ENCODE data around the gene GDPD5. TPM values are rescaled to one million over a fixed set of nuclear protein-coding genes. Genes with fewer than 3 reads are reported as not detected.
A peak's percentile ranks its signal among the peaks of the same experiment; 100 is the strongest.

The GDPD5 gene
- total and polyA plus RNA-seq, 9 of the 15 experiments (the other 6 are each of a cell fraction or from before 2014, with no cell fraction given) = 0.32 to 27.3 (median 8.0) TPM

DNA sequence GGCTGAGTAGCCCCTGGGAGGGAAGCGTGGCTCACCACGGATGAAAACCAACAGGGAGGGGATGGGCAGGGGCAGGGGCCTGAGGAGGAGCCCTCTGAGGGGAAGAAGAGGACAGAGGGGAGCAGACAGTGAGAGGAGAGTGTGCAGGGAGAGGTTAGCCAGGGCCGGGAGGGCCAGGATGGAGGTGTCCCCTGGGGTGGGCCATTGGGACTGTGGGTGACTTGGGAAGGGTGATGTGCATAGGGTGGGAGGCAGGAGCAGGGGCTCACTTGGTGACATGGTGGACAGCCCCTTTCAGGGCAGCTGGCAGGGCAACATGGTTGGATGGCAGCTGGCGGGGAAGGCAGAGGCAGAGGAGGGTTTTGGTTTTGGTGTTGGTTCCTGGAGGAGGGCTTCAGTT lies 5.6 kb upstream of the GDPD5 start:
- no peak for DNase-seq (ENCODE audit: extremely low read depth in 1 of 4, low spot score in 3 of 4)
- ChIA-PET CTCF (ENCODE audit: low intra/inter-chr PET ratio) (interaction anchor here (1.6 to 4.0 kb wide), 4 partner anchors 35 to 251 kb away, joined by 6 to 58 read pairs (median 25); no protein-coding TSS in a partner anchor), POLR2A (interaction anchor here (1.1 to 3.9 kb wide), 3 partner anchors 87 to 131 kb away, joined by 3 to 22 read pairs (median 6); partner anchors contain the start of gene RPS3)
- Histone ChIP-seq H3K36me3 (ENCODE audit: control insufficient read depth, insufficient read depth, low read length) (no peaks in the 10 kb centered on the region), H3K79me2 (ENCODE audit: control insufficient read depth, insufficient read depth, low read length) (peaks cover 2% of the 10 kb centered on the region; the same call in 1 of the 3 replicates), H3K4me3 (no peak overlapping the region), H2AFZ (ENCODE audit: low read depth, low read length) (no peak overlapping the region), H3K9me1 (ENCODE audit: control insufficient read depth, insufficient read depth, low read length) (no peaks in the 10 kb centered on the region), H3K27me3 (ENCODE audit: control insufficient read depth in 2 of 2, insufficient read depth in 2 of 2, low read length in 2 of 2) (no peaks in the 10 kb centered on the region), H3K9ac (ENCODE audit: insufficient read depth in 1 of 2, low read depth in 2 of 2, low read length in 2 of 2) (peak overlapping the region in 1 of 2 experiments; percentile 28; a peak in 1 of 4 replicates), H3K9me3 (replicated peaks; ENCODE audit: control insufficient read depth, insufficient read depth, low read depth, low read length) (0 out of 2 replicates have a peak, but pooled peaks cover under 1% of the 10 kb centered on the region), H3K4me2 (ENCODE audit: insufficient read depth, low read length) (no peak overlapping the region), H4K20me1 (replicated peaks; ENCODE audit: control insufficient read depth, insufficient read depth, low read length) (no peaks in the 10 kb centered on the region), H3K27ac (ENCODE audit: extremely low read depth, low read depth, low read length) (no peak overlapping the region), H3K4me1 (replicated peaks in 1 of 2; ENCODE audit: control insufficient read depth in 2 of 2, insufficient read depth in 2 of 2, low read length in 2 of 2) (peaks cover 34 to 44% of the 10 kb centered on the region in 2 experiments)
- no peak for TF ChIP-seq ZEB2 (IDR thresholded peaks at IDR 0.05)
- TF ChIP-seq, protein P1, sequence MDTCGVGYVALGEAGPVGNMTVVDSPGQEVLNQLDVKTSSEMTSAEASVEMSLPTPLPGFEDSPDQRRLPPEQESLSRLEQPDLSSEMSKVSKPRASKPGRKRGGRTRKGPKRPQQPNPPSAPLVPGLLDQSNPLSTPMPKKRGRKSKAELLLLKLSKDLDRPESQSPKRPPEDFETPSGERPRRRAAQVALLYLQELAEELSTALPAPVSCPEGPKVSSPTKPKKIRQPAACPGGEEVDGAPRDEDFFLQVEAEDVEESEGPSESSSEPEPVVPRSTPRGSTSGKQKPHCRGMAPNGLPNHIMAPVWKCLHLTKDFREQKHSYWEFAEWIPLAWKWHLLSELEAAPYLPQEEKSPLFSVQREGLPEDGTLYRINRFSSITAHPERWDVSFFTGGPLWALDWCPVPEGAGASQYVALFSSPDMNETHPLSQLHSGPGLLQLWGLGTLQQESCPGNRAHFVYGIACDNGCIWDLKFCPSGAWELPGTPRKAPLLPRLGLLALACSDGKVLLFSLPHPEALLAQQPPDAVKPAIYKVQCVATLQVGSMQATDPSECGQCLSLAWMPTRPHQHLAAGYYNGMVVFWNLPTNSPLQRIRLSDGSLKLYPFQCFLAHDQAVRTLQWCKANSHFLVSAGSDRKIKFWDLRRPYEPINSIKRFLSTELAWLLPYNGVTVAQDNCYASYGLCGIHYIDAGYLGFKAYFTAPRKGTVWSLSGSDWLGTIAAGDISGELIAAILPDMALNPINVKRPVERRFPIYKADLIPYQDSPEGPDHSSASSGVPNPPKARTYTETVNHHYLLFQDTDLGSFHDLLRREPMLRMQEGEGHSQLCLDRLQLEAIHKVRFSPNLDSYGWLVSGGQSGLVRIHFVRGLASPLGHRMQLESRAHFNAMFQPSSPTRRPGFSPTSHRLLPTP (IDR thresholded peaks at IDR 0.05; ENCODE audit: borderline replicate concordance, extremely low read depth, insufficient read length) = no peak
- TF ChIP-seq, protein P2, sequence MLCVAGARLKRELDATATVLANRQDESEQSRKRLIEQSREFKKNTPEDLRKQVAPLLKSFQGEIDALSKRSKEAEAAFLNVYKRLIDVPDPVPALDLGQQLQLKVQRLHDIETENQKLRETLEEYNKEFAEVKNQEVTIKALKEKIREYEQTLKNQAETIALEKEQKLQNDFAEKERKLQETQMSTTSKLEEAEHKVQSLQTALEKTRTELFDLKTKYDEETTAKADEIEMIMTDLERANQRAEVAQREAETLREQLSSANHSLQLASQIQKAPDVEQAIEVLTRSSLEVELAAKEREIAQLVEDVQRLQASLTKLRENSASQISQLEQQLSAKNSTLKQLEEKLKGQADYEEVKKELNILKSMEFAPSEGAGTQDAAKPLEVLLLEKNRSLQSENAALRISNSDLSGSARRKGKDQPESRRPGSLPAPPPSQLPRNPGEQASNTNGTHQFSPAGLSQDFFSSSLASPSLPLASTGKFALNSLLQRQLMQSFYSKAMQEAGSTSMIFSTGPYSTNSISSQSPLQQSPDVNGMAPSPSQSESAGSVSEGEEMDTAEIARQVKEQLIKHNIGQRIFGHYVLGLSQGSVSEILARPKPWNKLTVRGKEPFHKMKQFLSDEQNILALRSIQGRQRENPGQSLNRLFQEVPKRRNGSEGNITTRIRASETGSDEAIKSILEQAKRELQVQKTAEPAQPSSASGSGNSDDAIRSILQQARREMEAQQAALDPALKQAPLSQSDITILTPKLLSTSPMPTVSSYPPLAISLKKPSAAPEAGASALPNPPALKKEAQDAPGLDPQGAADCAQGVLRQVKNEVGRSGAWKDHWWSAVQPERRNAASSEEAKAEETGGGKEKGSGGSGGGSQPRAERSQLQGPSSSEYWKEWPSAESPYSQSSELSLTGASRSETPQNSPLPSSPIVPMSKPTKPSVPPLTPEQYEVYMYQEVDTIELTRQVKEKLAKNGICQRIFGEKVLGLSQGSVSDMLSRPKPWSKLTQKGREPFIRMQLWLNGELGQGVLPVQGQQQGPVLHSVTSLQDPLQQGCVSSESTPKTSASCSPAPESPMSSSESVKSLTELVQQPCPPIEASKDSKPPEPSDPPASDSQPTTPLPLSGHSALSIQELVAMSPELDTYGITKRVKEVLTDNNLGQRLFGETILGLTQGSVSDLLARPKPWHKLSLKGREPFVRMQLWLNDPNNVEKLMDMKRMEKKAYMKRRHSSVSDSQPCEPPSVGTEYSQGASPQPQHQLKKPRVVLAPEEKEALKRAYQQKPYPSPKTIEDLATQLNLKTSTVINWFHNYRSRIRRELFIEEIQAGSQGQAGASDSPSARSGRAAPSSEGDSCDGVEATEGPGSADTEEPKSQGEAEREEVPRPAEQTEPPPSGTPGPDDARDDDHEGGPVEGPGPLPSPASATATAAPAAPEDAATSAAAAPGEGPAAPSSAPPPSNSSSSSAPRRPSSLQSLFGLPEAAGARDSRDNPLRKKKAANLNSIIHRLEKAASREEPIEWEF (CRISPR knock-in tag; IDR thresholded peaks at IDR 0.05) = no peak
- TF ChIP-seq TOE1 (IDR thresholded peaks at IDR 0.05; ENCODE audit: borderline replicate concordance) = no peak
- no peak for TF ChIP-seq TOE1 (CRISPR knock-in tag; IDR thresholded peaks at IDR 0.05; ENCODE audit: borderline replicate concordance, low read depth)
- no peak for TF ChIP-seq CBFA2T3 (IDR thresholded peaks at IDR 0.05)
- no peak for ATAC-seq
- intact Hi-C loops (cut with micrococcal nuclease) = no loop called here
- 84% methylated on average over 3 of the region's 4 CpGs for whole genome bisulfite sequencing (ENCODE audit: insufficient coverage, low coverage, missing lambda C conversion rate)
- in situ Hi-C loops (cut with MboI) = loop anchor here (5.0 kb wide), 1 partner anchor 84 kb away; no protein-coding TSS in a partner anchor
- FAIRE-seq = no peak
- no TSS peak for BruUV-seq (replicated peaks)
